Transverse colon (tissue), 3 donors: Measurements from ENCODE around the gene CFAP46.

Experiments
- EP300 ChIP-seq: sonication (generic); formaldehyde crosslinking; IDR thresholded peaks from one replicate; pipeline ENCODE4 v1.6.1; 2017; ENCODE audit warnings: antibody characterized with exemption, low read depth
- POLR2A ChIP-seq: fragments of 450-650 bp; IDR thresholded peaks from one replicate; pipeline ENCODE4 v1.6.1; 2016; ENCODE audit warnings: antibody characterized with exemption, mild to moderate bottlenecking, moderate library complexity
- TF ChIP-seq, protein P1 (sequence below), 5 experiments: fragments of 200-600 bp in 3 of 5; fragments of 450-650 bp in 2 of 5; sonication (generic) in 3 of 5; IDR thresholded peaks; 1 replicate in 2 of 5; 2 replicates in 3 of 5; pipeline ENCODE4 v1.5.1; 2016 to 2017; ENCODE audit warnings: antibody characterized with exemption in 5 of 5, inconsistent platforms in 3 of 5, mild to moderate bottlenecking in 2 of 5, moderate library complexity in 1 of 5

- TF ChIP-seq EP300 (no peak), POLR2A (no peak)
- TF ChIP-seq, protein P1, sequence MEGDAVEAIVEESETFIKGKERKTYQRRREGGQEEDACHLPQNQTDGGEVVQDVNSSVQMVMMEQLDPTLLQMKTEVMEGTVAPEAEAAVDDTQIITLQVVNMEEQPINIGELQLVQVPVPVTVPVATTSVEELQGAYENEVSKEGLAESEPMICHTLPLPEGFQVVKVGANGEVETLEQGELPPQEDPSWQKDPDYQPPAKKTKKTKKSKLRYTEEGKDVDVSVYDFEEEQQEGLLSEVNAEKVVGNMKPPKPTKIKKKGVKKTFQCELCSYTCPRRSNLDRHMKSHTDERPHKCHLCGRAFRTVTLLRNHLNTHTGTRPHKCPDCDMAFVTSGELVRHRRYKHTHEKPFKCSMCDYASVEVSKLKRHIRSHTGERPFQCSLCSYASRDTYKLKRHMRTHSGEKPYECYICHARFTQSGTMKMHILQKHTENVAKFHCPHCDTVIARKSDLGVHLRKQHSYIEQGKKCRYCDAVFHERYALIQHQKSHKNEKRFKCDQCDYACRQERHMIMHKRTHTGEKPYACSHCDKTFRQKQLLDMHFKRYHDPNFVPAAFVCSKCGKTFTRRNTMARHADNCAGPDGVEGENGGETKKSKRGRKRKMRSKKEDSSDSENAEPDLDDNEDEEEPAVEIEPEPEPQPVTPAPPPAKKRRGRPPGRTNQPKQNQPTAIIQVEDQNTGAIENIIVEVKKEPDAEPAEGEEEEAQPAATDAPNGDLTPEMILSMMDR (IDR thresholded peaks at IDR 0.05) = no peak
Measured at GRCh38 chr10:132872658-132873057, 69.7 kb downstream of the CFAP46 start.
